Fibroblast of villous mesenchyme (primary cell): ENCODE data around the gene INPP5A. TPM values are rescaled to one million over a fixed set of nuclear protein-coding genes. Genes with fewer than 3 reads are reported as not detected.

Source experiments
- DNase-seq: peaks from one replicate; pipeline ENCODE4 v3.0.0-alpha.2; 2010; ENCODE audit warnings: low read depth
- H3K4me3 ChIP-seq: 2 replicates; pipeline ENCODE4 v1.5.1; 2011; ENCODE audit warnings: low read depth, mild to moderate bottlenecking, low read length
- total RNA-seq: library from RNA; depleted of rRNA; stranded (reverse); fragments of >200 nt; gene quantifications from 2 replicates; pipeline ENCODE4 v1.2.3, GENCODE V29; 2012
- TF ChIP-seq, protein P1 (sequence below): IDR thresholded peaks from 2 replicates; pipeline ENCODE4 v1.5.1; 2012; ENCODE audit warnings: low read depth, mild to moderate bottlenecking, low read length; ENCODE audit not compliant: insufficient read depth

The INPP5A gene
- total RNA-seq, 1 donor = 33.2 TPM

DNA sequence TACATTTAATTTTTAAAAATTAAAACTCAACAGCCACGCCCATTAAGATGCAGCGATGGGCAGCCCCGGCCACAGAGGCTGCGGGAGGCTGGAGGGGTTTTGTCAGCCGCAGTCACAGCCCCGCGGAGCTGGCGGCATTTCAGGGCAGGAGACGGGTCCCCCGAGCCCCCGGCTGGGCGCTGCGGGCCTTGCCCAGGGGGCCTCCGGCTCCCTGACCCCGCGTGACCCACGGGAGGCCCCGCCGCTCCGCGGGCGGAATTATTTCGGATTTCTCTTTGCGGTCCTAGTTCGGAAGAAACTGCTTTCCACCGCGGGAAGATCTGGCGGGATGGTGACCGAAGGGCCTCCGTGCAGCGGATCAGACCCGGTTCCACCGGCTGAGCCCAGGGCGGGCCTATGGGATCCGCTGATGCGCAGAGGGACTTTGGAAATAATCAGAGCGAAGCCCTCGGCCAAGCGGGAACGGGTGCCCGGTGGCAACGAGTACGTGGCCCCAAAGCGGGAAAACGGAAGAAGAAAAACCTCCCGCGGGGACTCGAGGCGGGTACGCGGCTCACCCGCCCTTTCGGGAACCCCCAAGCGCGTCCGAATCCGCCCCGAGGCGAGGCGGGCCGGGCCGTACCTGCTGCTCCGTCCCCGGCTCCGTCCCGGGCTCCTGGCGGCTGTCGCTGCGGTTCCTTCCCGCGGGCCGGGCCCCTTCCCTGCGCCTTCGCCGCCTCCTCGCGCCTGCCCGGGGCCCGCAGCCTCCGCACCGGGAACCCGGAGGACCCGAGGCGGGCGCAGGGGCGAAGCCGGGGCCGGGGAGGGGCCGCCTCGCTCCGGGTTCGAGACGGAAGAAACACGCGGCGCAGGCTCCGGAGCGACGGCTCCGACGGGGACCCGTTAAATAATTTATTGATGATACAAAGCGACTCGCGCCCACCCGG is 246.6 kb downstream of the INPP5A start:
- H3K4me3 ChIP-seq = no peak overlapping the region
- DNase-seq = no peak
- TF ChIP-seq, protein P1, sequence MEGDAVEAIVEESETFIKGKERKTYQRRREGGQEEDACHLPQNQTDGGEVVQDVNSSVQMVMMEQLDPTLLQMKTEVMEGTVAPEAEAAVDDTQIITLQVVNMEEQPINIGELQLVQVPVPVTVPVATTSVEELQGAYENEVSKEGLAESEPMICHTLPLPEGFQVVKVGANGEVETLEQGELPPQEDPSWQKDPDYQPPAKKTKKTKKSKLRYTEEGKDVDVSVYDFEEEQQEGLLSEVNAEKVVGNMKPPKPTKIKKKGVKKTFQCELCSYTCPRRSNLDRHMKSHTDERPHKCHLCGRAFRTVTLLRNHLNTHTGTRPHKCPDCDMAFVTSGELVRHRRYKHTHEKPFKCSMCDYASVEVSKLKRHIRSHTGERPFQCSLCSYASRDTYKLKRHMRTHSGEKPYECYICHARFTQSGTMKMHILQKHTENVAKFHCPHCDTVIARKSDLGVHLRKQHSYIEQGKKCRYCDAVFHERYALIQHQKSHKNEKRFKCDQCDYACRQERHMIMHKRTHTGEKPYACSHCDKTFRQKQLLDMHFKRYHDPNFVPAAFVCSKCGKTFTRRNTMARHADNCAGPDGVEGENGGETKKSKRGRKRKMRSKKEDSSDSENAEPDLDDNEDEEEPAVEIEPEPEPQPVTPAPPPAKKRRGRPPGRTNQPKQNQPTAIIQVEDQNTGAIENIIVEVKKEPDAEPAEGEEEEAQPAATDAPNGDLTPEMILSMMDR = no peak

DNA sequence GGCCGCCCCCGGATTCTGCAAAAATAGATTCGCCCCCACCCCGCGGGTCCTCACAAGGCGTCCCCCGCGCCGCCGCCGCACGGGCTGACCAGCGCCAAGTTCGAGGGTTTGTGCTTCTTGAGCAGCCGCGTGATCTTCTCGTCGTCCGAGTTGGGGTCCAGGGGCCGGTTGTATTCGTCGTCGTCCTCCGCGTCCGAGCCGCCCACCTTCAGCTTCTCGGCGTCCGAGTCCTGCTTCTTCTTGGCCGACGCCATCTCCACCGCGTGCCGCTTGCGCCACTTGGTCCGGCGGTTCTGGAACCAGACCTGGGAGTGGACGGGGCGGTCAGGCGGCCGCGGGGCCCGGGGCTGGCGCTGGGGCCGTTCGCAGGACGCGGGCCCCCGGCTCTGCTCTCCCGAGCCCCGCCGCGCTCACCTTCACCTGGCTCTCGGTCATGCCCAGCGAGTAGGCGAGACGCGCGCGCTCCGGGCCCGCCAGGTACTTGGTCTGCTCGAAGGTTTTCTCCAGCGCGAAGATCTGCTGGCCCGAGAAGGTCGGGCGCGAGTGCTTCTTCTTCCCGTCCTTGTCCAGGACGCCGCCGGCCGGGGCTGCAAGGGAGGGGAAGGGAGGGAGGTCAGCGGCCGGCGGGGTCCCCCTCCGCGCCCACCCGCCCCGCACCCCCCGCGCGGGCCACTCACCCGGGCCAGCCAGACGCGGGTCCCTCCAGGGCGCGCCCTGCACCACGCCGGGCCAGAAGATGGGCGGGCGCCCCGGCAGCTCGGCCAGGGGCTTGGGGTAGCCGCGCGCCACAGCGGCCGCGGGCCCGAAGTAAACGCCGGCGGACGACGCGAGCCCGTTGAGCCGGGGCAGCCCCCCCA is 247.5 kb downstream of the INPP5A start:
- DNase-seq = no peak
- TF ChIP-seq, protein P1 = no peak
- H3K4me3 ChIP-seq = no peak overlapping the region

DNA sequence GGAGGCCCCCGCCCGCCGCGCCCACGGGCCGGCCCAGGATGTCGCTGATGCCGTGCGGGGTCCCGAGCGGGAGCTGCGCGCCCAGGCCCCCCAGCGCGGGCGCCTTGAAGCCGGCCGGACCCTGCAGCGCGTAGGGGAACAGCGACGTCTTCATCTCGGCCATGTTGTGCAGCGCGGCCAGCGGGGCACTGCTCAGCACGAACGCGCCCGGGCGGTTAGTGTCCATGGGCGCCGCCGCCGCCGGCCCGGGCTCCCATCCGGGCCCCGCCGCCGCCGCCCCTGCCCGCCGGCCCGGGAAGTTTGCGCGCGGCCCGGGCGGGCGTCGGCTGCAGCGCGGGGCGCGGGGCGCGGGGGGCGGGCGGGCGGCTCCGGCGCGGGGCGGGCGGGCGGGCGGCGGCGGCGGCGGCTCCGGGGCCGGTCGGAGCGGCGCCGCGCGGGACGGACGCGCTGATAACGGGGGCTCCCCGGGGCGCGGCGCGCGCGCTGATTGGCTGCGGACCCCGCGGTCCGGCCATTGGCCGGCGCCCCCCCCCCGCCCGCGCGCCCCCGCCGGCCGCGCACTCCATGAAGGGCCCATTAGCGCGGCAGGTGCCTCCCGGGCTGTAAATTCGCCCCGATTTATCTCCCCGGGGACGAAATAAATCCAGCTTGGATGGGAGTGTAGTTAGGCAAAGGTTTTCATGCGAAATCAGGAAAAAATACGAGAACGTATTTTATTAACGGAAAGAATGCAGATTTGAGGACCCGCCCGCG is 248.3 kb downstream of the INPP5A start, which contains the start of gene NKX6-2:
Gene NKX6-2, minus strand, starts transcription at position 425 of the 753 bp plus-strand sequence. Its CDS starts 199 bp downstream, at position 226.
- TF ChIP-seq, protein P1 = no peak
- no peak within 1 kb of the TSS for H3K4me3 ChIP-seq
- no peak for DNase-seq

DNA sequence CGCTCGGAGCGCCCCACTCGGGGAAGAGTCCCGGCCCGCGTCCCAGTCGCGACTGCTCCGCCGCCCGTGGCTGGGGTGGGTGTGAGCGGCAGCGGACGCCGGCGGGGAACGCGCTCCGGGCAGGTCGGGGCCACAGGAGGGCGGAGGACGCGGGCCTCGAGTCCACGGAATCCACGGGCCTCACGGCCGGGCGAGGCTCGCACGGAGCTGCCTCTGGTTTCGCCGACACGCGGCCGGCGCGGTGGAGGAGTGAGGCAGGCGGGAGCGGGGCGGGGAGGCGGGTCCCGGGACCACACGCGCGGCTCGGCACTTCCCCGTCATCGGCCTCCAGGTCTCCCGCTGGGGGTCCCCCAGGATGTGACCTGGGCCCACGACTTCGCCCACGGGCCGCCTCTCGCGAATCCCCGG is 248.9 kb downstream of the INPP5A start:
- DNase-seq = no peak
- TF ChIP-seq, protein P1 = no peak
- H3K4me3 ChIP-seq = no peak overlapping the region

DNA sequence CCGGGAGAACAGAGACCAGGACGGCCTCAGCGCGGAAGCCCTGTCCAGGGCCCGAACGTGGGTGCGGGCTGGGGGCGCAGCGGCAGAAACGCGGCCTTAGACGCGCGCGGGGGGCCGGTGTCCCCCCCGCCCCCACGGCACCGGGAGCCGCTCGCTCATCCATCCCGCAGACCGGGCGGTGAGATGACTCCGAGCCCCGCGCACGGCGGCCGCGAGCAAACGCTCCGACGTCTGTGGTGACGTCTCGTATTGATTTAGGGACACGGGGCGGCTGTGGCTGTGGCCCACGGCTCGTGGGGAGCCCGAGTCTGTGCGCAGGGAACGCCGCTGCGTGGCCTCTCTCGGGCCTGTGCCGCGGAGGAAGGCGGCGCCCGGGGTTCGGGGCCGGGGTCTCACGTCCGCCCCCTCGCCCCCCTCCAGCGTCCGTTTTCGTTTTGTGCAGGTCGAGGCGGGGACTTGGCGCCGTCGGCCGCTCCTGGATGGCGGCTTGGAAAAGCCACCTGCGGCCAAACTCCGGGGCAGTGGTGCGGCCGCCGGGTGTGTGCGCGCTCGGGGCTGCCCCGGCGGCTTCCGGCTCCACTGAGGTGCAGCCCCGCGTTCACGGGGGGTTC is 249.4 kb downstream of the INPP5A start:
- no peak overlapping the region for H3K4me3 ChIP-seq
- DNase-seq = no peak
- TF ChIP-seq, protein P1 = no peak

DNA sequence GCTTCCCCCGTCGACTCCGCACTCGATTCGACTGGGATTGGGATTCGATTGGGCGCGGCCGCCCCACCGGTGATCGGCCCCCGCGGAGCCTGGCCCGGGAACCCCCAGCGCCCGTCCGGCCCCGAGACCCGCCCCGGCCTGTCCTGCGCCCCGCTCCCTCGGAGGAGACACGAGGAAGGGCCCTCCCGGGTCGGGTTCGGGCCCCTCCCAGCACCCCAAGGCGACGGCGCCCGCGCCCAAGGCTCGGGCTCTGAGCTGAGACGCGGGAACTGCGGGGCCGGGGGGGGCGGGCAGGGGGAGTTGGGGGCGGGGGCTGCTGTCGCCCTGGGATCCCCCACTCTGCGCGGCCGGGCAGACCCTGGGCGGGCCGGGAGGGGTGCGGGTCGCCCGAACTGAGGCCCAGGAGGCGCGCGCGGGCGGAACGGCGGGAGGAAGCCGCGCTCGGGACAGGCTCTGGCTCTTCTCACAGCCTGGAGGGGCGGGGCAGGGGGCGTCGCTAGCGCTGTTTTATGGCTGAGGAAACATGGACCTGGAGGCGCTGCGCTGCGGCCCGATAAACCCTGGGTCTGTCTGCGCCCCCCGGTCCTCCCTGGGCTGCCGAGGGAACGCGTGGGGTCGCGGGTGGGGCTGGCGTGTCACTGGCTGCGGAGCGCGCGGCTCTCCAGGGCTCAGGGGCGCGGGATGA is 250.1 kb downstream of the INPP5A start:
- DNase-seq = peak; percentile 6
- H3K4me3 ChIP-seq = no peak overlapping the region
- TF ChIP-seq, protein P1 = no peak
